Inflammatory macrophage (primary cell): ENCODE data around the gene GMFB.

Experiments used
- DNase-seq, 2 donors: peaks; one replicate each; pipeline ENCODE4 v3.0.0-alpha.2; 2020 to 2022
- total RNA-seq, 18 experiments: gene quantifications; one replicate each; lab custom pipeline; 2026; ENCODE audit warnings: mixed read lengths in 6 of 18, inconsistent platforms in 2 of 18; lab: John Stamatoyannopoulos, UW

GMFB gene
- 107 to 449 (median 265) reads per million in 18 experiments for total RNA-seq

GRCh38 chr14:54488646-54489317, at the start of gene GMFB:
GMFB (minus strand) TSS chr14:54488980; CDS start chr14:54488927, 53 bp downstream.
- peak; percentile 94 to 95 for DNase-seq

GRCh38 chr14:54538055-54538454, 49.3 kb upstream of the GMFB start:
- DNase-seq, result no peak

GRCh38 chr14:54537651-54538050, 48.9 kb upstream of the GMFB start:
- no peak for DNase-seq

- DNase-seq, result no peak
Measured at GRCh38 chr14:54535646-54536045, 46.9 kb upstream of the GMFB start.

DNA sequence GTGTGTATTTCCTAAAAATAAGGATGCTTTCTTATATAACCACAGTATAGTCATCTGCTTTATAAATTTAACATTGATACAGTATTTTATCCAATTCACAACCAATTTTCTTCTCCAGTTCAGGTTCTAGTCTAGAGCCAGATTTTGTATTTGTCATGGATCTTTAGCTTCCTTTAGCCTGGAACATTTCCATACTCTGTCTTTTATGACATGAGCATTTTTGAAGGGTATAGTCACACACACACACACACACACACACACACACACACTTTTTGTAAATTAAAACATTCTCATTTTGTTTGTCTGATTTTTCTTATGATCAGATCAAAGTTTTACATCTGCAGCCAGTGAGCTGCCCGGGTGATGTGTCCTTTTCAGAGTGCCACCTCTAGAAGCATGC, 46.3 kb upstream of the GMFB start:
- DNase-seq, result no peak

DNA sequence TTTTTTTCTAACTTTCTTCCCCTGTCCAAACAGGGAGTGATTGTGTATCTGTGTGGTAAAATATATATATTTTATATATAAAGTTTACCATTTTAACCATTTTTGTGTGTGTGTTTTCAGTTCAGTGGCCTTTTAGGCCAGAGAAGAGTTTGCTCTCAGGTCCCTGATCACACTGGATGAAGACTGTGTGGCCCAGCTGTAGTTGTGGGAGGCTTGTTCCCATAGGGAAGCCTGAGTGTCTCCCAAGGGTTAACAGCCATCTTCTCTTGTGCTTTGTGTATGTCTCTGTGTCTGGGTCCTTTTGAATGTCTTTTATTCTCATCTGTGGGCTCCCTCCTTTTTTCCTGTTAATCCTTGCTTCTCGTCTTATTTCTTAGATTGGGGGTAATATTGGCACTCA, 44.3 kb upstream of the GMFB start:
- DNase-seq, result no peak

DNA sequence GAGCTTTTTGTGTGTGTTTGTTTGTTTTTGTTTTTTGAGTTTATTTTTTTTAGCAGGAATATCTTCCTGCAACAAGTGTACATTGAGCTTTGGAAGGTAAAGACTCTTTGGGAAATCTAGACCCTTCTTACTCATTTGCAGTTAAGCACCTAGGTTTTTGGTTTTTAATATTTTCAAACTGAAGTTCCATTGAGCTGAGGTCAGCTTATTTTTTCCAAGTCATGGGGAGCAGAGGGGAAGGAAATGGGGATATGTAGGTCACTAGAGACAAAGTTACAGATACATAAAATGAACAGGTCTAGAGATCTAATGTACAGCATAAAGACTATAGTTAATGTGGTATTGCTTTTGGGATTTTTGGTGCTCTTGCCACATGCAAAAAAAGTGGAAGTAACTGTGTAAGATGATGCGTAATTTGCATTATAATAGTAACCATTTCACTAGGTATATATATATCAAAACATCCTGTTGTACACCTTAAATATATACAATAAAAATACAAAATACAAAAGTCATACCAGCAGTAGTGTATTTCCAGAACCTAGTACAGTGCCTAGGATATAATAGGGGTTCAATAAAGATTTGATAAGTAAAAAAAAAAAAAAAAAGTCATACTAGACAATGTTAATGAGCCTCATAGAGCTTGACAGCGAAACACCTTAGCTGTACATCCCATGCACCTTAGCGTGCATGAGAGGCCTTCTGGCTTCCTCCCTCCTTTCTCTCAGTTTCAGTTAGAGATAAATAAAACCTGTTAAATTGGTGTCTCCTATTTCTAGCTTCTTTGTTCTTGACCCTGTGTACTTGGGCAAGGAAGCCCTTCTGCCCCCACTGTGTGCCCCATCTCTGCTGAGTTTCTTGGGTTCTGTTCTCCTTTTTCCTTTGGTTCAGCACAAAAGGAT, 43.6 kb upstream of the GMFB start:
- DNase-seq, result no peak

DNA sequence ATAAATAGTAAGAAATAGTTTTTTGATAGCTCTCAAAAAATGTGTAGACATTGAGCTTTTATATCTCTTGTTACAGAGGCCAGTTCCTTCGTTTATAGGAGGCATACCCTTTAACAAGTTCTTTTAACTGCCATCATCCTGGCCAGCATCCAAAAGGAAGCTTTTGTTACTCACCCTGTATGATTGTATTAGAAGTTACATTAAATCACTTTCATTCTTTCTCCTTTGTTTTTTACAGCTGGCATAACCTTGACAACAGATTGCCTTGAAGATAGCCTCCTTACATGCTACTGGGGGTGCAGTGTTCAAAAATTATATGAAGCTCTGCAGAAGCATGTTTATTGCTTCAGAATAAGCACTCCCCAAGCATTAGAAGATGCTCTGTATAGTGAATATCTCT, 41.0 kb upstream of the GMFB start:
- DNase-seq, result no peak

- no peak for DNase-seq
Measured at GRCh38 chr14:54528973-54529372, 40.2 kb upstream of the GMFB start.

DNA sequence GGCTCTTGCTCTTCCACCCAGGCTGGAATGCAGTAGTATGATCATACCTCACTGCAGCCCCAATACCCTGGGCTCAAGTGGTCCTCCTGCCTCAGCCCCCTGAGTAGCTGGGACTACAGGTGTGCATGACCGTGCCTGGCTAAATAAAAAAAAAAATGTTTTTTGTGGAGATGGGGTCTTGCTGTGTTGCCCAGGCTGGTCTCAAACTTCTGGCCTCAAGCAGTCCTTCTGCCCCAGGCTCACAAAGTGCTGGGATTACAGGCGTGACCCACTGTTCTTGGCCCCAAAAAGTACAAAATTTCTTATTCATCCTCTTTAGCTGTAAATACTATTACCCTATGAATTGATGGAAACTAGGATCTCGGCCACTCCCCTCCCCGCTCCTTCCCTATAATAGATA, 35.6 kb upstream of the GMFB start:
- no peak for DNase-seq

DNA sequence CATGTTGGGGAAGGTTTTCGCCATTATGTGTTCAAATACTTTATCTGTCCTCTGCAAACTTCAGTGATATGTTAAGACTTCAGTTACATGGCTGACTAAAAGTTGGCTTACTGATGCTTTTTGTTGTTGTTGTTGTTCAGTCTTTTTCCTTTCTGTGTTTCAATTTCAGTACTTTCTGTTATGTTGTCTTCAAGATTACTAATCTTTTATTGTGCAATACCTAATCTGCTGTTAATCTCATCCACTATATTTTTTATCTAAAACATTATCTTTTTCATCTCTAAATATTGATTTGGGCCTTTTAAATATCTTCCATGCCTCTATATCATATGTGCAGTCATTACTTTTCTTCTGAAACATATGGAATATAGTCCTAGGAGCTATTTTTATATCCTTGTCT, 27.9 kb upstream of the GMFB start:
- DNase-seq, result no peak

DNA sequence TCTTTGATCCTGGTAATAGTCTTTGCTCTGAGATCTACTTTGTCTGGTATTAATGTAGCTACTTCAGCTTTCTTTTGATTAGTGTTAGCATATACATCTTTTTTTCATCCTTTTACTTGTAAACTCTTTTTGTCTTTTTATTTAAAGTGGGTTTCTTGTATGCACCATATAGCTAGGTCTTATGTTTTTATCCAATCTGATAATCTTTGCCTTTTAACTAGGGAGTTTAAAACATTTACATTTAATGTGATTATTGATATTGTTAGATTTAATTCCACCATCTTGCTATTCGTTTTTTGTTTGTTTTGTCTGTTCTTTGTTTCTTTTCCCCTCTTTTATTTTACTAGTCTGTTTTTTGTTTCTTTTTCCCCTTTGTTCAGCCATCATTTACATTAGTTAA, 26.9 kb upstream of the GMFB start:
- DNase-seq, result no peak

GRCh38 chr14:54512393-54512792, 23.6 kb upstream of the GMFB start:
- DNase-seq, result no peak

GRCh38 chr14:54509546-54510501, 21.0 kb upstream of the GMFB start, which contains the start of gene CGRRF1:
CGRRF1 (plus strand) TSS chr14:54509906; CDS start chr14:54509960, 54 bp downstream.
- DNase-seq, result peak; percentile 99

GRCh38 chr14:54503486-54503885, 14.7 kb upstream of the GMFB start:
- peak; percentile 77 to 80 for DNase-seq

GRCh38 chr14:54502602-54503001, 13.8 kb upstream of the GMFB start:
- peak; percentile 82 to 94 for DNase-seq

GRCh38 chr14:54501480-54501879, 12.7 kb upstream of the GMFB start:
- peak; percentile 84 to 92 for DNase-seq

GRCh38 chr14:54500744-54501143, 12.0 kb upstream of the GMFB start:
- DNase-seq, result no peak

GRCh38 chr14:54498579-54498978, 9.8 kb upstream of the GMFB start:
- DNase-seq, result no peak

- no peak for DNase-seq
Measured at GRCh38 chr14:54498095-54498531, 9.3 kb upstream of the GMFB start.

DNA sequence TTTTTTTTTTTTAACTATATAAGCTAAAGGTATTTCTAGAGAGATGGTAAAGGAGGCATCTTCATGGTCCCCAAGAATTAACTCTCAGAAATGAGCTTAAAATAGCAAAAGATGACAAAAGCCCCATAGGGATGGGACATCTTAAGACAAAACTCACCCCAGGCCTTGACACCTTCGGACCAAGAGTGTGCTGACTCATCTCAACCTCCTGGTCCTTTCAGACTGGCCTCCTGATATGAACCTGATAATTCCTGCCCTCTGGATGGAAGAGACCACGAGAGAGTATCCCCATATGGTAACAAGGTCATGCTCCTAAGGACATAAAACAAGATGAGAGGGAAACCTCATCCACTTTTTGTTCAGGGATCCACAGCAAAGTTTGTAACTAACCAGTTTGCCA, 8.4 kb upstream of the GMFB start:
- DNase-seq, result no peak

DNA sequence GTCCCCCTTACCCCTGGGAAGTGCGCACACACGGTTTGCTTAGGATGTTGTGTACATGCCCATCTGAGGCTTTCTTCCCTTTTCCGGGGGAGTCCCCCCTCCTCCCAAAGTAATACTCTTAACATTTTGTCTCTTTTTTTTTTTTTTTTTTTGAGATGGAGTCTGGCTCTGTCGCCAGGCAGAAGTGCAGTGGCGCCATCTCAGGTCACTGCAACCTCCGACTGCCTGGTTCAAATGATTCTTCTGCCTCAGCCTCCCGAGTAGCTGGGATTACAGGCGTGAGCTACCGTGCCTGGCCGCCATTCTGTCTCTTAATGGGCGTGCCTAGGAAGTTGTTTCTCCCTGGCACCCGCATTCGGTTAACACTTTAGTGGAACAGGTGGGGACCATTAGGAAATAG, 4.5 kb upstream of the GMFB start:
- DNase-seq, result no peak
